GM12874 (cell line): ENCODE data around the gene STX1B.

Source experiments
- CTCF ChIP-seq: IDR thresholded peaks from 2 replicates; pipeline ENCODE4 v1.5.1; 2011; ENCODE audit warnings: low read depth, mild to moderate bottlenecking, control low read depth, low read length, moderate library complexity; ENCODE audit not compliant: insufficient read depth

The STX1B gene

GRCh38 chr16:30983289-30983889 is 27.0 kb downstream of the STX1B start:
- TF ChIP-seq CTCF, result no peak

GRCh38 chr16:30982548-30983288 is 27.7 kb downstream of the STX1B start:
- no peak for TF ChIP-seq CTCF

GRCh38 chr16:30980959-30981358 is 29.5 kb downstream of the STX1B start:
- no peak for TF ChIP-seq CTCF

- no peak for TF ChIP-seq CTCF
These were observed 30.0 kb downstream of the STX1B start for GRCh38 chr16:30980434-30980833.

GRCh38 chr16:30980023-30980371 is 30.4 kb downstream of the STX1B start:
- TF ChIP-seq CTCF, result no peak

GRCh38 chr16:30979170-30980022 is 31.0 kb downstream of the STX1B start:
- no peak for TF ChIP-seq CTCF

GRCh38 chr16:30977502-30977901 is 32.9 kb downstream of the STX1B start:
- peak; percentile 44 for TF ChIP-seq CTCF
